GM18867 (cell line): ENCODE data around the gene TMIGD3.
"Not testable (repeated sequence)": the region's sequence is repeated elsewhere in the genome, so short reads cannot be mapped to it uniquely, and the experiment has no call there.

ENCODE experiments used
- ATAC-seq: cut with Tn5 transposase; IDR thresholded peaks from one replicate; pipeline ENCODE4 v1.9.1; 2021; ENCODE audit warnings: mild to moderate bottlenecking, moderate library complexity; ENCODE audit not compliant: unreplicated experiment

Gene TMIGD3

GRCh38 chr1:111503585-111504060 is at the start of gene TMIGD3, which contains the start of gene ADORA3:
Gene TMIGD3, minus strand, starts transcription at chr1:111503633. Its CDS starts 279 bp downstream, at chr1:111503354.
Gene ADORA3, minus strand, starts transcription at chr1:111503633. Its CDS starts 279 bp downstream, at chr1:111503354.
- ATAC-seq, result no peak

DNA sequence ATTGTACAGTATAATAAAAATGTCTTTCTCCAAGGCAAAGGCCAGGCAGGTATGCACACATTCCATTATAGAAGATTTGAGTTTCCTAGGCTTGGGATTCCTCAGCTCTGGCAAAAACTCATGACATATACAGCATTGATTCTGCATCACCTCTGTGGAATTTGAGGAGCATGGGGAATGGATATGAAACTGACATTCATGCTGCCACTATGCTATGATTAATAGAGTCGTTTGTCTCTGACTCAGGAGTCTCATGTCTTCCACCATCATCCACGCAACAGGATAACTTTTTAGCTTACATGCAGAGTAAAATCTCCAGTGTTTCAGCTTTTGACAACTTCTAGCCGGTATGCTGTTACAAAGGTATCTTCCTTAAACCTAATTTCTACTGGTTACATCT is 49.8 kb upstream of the TMIGD3 start:
- ATAC-seq, result no peak

DNA sequence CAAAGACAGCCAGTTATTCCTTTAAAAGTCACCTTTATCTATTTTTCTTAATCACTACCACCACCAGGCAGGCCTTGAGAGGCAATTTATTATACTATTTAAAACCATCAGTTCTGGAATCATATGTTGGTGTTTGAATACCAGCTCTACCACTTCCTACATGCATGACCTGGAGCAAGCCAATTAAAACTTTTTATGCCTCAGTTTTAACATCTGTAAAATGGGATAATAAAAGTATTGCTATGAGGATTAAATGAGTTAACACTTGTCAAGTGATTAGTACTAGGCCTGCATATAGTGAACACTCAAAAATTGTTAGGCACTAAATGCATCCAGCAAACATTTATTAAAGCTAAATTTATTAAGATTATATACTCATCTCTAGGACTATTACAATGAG is 49.2 kb upstream of the TMIGD3 start:
- no peak for ATAC-seq

GRCh38 chr1:111551623-111552411 is 48.4 kb upstream of the TMIGD3 start:
- no peak for ATAC-seq

DNA sequence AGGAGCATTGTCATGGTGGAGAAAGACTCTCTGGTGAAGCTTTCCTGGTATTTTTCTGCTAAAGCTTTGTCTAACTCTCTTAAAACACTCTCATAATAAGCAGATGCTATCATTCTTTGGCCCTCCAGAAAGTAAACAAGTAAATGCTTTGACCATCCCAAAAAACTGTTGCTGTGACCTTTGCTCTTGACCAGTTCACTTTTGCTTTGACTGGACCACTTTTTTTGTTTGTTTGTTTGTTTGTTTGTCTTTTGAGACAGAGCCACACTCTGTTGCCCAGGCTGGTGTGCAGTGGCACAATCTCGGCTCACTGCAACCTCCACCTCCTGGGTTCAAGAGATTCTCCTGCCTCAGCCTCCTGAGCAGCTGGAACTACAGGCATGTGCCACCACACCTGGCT is 44.4 kb upstream of the TMIGD3 start:
- ATAC-seq, result not testable (repeated sequence)

GRCh38 chr1:111542187-111542586 is 38.8 kb upstream of the TMIGD3 start:
- no peak for ATAC-seq

DNA sequence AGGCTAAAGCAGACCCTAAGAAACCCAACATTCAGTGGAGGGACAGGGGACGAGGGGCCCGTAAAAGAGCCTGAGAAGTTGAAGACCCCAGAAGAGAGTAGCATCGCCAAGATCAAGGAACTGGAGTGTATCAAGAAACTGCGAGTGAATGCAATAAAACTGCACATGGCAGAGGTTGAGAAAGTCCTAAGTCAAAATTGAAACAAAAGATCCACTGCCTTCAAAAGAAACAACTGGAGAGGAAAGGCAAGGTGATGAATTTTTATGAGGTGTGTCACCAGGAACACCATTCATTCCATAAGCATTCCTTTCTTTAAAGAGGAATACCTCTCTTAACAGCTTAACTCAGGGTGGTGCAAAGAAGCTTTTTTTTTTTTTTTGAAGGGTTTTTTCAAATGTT is 38.3 kb upstream of the TMIGD3 start:
- no peak for ATAC-seq

GRCh38 chr1:111540928-111541327 is 37.5 kb upstream of the TMIGD3 start:
- ATAC-seq, result no peak

GRCh38 chr1:111538343-111539025 is 35.1 kb upstream of the TMIGD3 start:
- ATAC-seq, result no peak

- no peak for ATAC-seq
These were observed 32.1 kb upstream of the TMIGD3 start for GRCh38 chr1:111535256-111536191.

DNA sequence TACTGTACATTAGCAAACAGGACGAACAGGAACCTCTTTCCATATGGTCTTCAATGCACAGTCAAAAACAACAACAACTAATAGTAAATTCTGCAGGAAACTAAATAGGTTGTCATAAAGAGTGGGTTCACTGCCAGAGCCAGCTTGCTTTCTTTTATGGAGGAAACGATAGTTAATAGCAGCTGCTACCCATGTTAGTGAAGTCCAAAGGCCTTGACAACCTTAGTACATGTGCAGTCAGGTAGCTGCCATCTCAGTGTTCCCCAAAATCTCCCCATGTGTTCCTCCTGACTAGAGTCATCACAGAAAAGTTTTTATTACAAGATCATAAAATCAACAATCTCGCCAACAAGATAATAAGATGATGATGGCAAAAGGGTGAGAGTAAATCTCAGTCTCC is 16.6 kb upstream of the TMIGD3 start:
- no peak for ATAC-seq

- ATAC-seq, result no peak
These were observed 14.2 kb upstream of the TMIGD3 start for GRCh38 chr1:111517469-111518225.

DNA sequence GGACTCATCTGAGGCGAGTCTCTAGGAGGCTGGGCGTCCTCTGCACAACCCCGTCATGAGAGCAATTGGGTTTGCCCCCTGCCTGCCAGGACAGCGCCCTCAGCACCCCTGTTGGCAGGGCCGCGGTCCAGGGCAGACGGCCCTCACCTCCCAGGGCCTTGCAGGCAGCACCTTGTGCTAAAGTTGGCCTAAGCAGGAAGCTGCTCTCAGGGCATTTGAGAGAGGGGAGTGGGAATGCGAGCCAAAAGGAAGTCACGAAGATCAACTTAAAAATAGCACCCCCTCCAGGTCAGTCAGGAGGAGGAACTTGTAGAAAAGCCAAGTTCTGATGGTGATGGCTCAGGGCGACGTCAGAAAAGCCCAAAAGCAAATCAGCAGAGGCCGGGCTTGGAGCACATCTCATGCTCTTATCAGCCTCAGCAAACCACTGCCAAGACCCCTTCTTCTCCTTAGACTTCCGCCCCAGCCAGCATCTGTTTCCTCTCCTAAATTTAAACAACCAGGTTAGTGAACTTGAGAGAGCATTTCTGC is 12.6 kb upstream of the TMIGD3 start:
- no peak for ATAC-seq

DNA sequence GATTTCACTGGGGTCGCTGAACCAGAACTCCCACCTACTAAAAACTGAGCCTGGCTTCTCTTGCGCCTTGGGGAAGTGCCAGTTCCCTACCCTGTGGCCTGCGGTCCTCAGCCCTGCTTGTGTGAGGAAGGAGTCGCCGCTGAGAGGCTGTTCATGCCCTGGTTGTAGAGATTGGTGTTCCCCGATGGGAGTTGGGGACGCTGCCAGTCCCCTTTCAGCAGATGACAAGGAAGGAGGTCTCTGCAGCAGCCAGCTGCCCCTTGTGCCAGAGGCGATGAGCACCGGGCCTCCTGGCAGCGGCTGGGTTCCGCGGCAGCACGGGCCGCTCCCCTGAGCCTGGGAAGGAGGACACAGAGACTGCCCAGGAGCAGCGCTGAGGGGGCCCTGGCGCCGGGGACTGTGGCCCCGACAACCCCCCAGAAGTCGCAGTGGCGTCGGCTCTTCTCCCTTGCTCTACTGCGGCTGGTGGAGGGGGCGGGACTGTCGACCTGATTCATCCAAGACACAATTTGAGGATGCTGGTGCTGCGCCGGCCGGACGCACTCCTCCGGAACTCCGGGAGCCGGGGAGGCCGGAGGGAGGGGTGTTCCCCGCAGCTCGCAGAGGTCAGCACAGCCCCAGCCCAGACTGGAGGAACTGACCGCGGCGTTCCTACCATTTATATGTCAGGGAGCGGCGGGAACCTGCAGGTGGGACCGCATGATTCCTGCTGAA is 12.0 kb upstream of the TMIGD3 start:
- ATAC-seq, result no peak

DNA sequence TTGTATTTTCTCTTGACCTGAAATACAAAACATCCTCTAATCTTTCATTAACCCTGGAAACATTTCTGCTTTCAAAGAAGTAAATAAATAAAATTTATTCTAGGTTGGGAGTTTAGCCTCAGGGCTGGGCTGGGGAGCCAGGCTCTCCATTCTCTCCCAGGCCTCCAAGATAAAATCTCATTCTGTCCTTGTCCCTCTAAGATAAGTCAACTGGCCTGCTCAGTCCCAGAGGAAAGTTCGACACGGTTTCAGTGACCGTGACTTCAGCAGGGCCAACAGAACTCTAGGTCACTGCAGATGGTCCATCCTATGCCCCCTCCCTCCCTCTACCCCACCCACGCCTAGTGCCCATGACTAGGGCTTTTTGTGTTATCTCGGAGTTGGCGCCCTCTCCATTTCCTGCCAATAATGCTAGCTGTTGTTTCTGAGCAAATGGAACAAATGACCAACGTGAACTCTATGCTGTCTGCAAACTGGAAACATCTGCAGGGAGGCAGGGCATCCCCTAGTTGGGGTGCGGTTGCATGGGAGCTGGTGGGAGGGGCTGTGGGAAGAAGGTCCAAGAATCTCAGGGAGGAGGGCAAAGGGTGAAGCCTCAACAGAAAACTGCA is 10.1 kb upstream of the TMIGD3 start:
- ATAC-seq, result no peak

DNA sequence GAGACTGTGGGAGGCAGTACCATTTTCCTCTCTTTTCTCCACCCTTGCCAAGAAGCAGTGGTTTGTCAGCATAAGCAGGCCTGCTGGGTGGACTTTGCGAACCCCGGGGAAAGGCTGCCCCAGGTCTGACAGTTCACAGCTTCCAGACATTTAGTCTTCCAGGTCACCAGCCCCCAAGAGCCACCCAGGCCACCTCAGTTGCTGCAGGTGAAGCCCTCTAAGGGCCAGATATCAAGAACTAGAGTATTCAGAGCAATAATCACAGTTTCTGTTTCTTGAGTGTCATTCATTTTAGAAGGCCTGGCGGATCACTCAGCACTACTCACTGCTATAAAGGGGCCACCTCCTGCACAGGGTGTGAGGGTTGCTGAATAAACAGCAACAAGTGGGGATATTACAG is 9.5 kb upstream of the TMIGD3 start:
- no peak for ATAC-seq

GRCh38 chr1:111512132-111512889 is 8.9 kb upstream of the TMIGD3 start:
- ATAC-seq, result no peak

DNA sequence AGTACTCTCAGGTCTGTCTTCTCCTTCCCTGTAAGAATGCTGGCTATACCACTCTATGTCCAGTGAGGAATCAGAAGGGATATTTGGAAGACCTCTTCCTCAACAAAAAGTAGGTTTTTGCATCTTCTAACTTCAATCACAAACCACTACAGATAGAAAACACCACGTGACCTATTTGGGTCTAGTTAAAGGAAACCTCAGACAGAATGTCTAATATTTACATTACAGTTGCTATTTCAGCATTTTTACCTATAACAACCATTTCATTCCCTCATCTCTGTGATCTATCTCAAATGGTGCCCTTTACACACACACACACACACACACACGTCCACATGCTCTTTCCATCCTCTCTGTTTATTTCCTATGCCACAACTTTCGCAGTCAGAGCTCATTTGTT is 7.9 kb upstream of the TMIGD3 start:
- ATAC-seq, result no peak
